Esophagus muscularis mucosa (tissue), 4 donors: ENCODE results near the gene ITPRIP.

ENCODE experiments used
- CTCF ChIP-seq, 3 experiments: fragments of 200-600 bp in 2 of 3; fragments of 450-650 bp in 1 of 3; sonication (generic) in 2 of 3; IDR thresholded peaks; one replicate each; pipeline ENCODE4 v1.5.1; 2017 to 2019; ENCODE audit warnings: antibody characterized with exemption in 3 of 3, mild to moderate bottlenecking in 2 of 3, moderate library complexity in 1 of 3
- EP300 ChIP-seq: sonication (generic); formaldehyde crosslinking; IDR thresholded peaks from one replicate; pipeline ENCODE4 v1.6.1; 2017; ENCODE audit warnings: antibody characterized with exemption
- POLR2A ChIP-seq: fragments of 450-650 bp; IDR thresholded peaks from one replicate; pipeline ENCODE4 v1.6.1; 2017; ENCODE audit warnings: antibody characterized with exemption, moderate library complexity, mild to moderate bottlenecking, low read depth

- TF ChIP-seq CTCF (IDR thresholded peaks at IDR 0.05) (no peak), POLR2A (no peak), EP300 (no peak)
Observed at GRCh38 chr10:104368381-104368780, 30.1 kb upstream of the ITPRIP start.
